Thyroid gland (tissue), 4 donors: ENCODE measurements around the gene PTPRN2.

Experiments used
- POLR2A ChIP-seq, 2 donors: fragments of 450-650 bp; IDR thresholded peaks; one replicate each; pipeline ENCODE4 v1.6.1; 2017; ENCODE audit warnings: antibody characterized with exemption in 2 of 2, mild to moderate bottlenecking in 2 of 2, moderate library complexity in 1 of 2
- TF ChIP-seq, protein P1 (sequence below), 6 experiments: fragments of 200-600 bp in 3 of 6; fragments of 450-650 bp in 3 of 6; sonication (generic) in 3 of 6; IDR thresholded peaks; one replicate each; pipeline ENCODE4 v1.5.1; 2016 to 2019; ENCODE audit warnings: antibody characterized with exemption in 6 of 6, mild to moderate bottlenecking in 2 of 6, inconsistent platforms in 1 of 6, moderate library complexity in 1 of 6

DNA sequence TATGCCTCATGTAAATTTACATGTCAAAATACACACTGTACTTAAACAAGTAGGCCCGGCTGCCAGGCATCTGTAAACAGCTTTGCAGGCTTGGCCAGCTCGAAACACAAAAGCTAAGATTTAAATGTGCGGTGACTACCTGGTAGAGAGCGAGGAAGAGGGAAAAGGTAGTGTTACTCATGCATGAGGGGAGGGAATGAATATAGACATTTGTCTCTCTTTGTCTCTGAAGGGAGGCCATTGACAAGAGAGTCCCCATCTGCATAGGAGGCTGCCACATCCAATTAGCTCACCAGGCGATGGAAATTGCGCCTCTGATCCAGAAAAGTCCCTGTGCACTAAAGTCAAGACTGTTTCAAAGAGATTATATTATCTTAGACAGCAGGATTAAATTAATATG, 535.8 kb downstream of the PTPRN2 start:
- TF ChIP-seq POLR2A (IDR thresholded peaks at IDR 0.05) = no peak
- TF ChIP-seq, protein P1, sequence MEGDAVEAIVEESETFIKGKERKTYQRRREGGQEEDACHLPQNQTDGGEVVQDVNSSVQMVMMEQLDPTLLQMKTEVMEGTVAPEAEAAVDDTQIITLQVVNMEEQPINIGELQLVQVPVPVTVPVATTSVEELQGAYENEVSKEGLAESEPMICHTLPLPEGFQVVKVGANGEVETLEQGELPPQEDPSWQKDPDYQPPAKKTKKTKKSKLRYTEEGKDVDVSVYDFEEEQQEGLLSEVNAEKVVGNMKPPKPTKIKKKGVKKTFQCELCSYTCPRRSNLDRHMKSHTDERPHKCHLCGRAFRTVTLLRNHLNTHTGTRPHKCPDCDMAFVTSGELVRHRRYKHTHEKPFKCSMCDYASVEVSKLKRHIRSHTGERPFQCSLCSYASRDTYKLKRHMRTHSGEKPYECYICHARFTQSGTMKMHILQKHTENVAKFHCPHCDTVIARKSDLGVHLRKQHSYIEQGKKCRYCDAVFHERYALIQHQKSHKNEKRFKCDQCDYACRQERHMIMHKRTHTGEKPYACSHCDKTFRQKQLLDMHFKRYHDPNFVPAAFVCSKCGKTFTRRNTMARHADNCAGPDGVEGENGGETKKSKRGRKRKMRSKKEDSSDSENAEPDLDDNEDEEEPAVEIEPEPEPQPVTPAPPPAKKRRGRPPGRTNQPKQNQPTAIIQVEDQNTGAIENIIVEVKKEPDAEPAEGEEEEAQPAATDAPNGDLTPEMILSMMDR (IDR thresholded peaks at IDR 0.05) = no peak
